Measurements from ENCODE around the gene CLCN4.

CLCN4 gene

DNA sequence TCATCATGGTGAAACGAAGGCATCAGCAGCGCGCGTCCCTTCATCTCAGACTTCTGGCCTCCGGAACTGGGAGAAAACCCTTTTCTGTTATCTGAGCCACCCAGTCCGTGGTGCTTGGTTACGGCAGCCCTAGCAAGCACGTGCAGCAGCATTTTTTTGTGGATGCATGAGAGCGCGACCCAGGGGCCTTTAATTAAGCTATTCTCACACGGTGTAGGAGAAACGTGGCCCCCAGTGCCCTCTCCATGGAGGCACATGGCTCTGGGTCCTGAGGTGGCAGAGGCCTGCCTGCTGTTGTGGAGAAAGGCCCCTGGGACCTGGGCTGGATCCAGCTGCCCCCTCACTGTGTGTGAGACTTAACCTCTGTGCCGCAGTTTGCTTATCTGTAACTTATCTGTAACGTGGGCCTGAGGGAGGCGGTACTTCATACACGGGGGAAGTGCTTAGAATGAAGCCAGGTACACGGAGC, 9.5 kb downstream of the CLCN4 start (continued):
- TF ChIP-seq, protein P1, sequence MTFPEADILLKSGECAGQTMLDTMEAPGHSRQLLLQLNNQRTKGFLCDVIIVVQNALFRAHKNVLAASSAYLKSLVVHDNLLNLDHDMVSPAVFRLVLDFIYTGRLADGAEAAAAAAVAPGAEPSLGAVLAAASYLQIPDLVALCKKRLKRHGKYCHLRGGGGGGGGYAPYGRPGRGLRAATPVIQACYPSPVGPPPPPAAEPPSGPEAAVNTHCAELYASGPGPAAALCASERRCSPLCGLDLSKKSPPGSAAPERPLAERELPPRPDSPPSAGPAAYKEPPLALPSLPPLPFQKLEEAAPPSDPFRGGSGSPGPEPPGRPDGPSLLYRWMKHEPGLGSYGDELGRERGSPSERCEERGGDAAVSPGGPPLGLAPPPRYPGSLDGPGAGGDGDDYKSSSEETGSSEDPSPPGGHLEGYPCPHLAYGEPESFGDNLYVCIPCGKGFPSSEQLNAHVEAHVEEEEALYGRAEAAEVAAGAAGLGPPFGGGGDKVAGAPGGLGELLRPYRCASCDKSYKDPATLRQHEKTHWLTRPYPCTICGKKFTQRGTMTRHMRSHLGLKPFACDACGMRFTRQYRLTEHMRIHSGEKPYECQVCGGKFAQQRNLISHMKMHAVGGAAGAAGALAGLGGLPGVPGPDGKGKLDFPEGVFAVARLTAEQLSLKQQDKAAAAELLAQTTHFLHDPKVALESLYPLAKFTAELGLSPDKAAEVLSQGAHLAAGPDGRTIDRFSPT (tag by site-specific recombination; IDR thresholded peaks at IDR 0.05): no peak
- TF ChIP-seq, protein P2, sequence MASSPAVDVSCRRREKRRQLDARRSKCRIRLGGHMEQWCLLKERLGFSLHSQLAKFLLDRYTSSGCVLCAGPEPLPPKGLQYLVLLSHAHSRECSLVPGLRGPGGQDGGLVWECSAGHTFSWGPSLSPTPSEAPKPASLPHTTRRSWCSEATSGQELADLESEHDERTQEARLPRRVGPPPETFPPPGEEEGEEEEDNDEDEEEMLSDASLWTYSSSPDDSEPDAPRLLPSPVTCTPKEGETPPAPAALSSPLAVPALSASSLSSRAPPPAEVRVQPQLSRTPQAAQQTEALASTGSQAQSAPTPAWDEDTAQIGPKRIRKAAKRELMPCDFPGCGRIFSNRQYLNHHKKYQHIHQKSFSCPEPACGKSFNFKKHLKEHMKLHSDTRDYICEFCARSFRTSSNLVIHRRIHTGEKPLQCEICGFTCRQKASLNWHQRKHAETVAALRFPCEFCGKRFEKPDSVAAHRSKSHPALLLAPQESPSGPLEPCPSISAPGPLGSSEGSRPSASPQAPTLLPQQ (tag by site-specific recombination; IDR thresholded peaks at IDR 0.05): no peak
- no peak for TF ChIP-seq ZNF585B (tag by site-specific recombination; IDR thresholded peaks at IDR 0.05)
- TF ChIP-seq ZNF174 (tag by site-specific recombination; IDR thresholded peaks at IDR 0.05): no peak
- no peak for TF ChIP-seq ZNF266 (tag by site-specific recombination; IDR thresholded peaks at IDR 0.05; ENCODE audit: low read depth)
- no peak for TF ChIP-seq ZNF555 (tag by site-specific recombination; conservative IDR thresholded peaks at IDR 0.05)
- TF ChIP-seq ZNF175 (tag by site-specific recombination; IDR thresholded peaks at IDR 0.05): no peak

DNA sequence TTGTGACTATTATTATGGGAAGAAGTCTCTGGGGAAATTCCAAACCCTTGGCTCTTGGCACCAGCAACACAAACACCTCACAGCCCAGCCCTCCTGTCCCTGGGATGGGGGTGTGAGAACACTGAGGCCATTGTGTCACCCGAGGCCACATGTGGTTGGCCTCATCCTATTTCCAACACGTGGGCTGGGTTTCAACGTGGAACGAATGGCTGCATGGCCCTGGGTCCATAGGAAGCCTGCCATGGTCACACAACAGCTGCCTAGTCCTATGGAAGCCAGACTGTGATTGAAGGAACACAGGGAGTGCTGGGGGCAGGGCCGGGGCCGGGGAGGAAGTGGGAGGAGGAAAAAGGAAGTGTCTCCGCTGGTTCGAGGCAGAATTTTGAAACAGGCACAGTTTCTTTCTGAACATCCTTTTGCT, 10.0 kb downstream of the CLCN4 start:
- H3K4me1 ChIP-seq (ENCODE audit: control insufficient read depth, insufficient read depth, low read length): no peaks in the 10 kb centered on the region
- POLR2A ChIA-PET: no interaction called here
- CTCF ChIA-PET: interaction anchor here (0.5 kb wide), 1 partner anchor 46 kb away, joined by 4 read pairs; no protein-coding TSS in a partner anchor
- no peak overlapping the region for H3K4me3 ChIP-seq (ENCODE audit: low read depth, low read length)
- H3K9me3 ChIP-seq (ENCODE audit: control insufficient read depth, insufficient read depth, low read depth, low read length): no peaks in the 10 kb centered on the region
- peaks cover 0 to 15% of the 10 kb centered on the region in 2 experiments; a peak in 1 of 3 replicates for H3K36me3 ChIP-seq (ENCODE audit: control insufficient read depth in 2 of 2, insufficient read depth in 1 of 2, low read length in 2 of 2)
- no peak overlapping the region for H3K27ac ChIP-seq (ENCODE audit: extremely low read depth, low read depth, low read length)
- no peak for TF ChIP-seq RBAK (tag by site-specific recombination; IDR thresholded peaks at IDR 0.05)
- TF ChIP-seq GFI1B (tag by site-specific recombination; IDR thresholded peaks at IDR 0.05): no peak
- TF ChIP-seq ZNF175 (tag by site-specific recombination; IDR thresholded peaks at IDR 0.05): no peak
- no peak for TF ChIP-seq ZNF114 (tag by site-specific recombination; IDR thresholded peaks at IDR 0.05)
- TF ChIP-seq ZNF473 (tag by site-specific recombination; IDR thresholded peaks at IDR 0.05): no peak
- TF ChIP-seq ZNF785 (tag by site-specific recombination; IDR thresholded peaks at IDR 0.05): no peak
- TF ChIP-seq ZNF416 (tag by site-specific recombination; IDR thresholded peaks at IDR 0.05): no peak
- TF ChIP-seq ZNF24 (tag by site-specific recombination; IDR thresholded peaks at IDR 0.05): no peak
- no peak for TF ChIP-seq ZNF654 (tag by site-specific recombination; IDR thresholded peaks at IDR 0.05; ENCODE audit: low read depth)
- TF ChIP-seq ZNF664 (tag by site-specific recombination; IDR thresholded peaks at IDR 0.05): no peak
- TF ChIP-seq, protein P3, sequence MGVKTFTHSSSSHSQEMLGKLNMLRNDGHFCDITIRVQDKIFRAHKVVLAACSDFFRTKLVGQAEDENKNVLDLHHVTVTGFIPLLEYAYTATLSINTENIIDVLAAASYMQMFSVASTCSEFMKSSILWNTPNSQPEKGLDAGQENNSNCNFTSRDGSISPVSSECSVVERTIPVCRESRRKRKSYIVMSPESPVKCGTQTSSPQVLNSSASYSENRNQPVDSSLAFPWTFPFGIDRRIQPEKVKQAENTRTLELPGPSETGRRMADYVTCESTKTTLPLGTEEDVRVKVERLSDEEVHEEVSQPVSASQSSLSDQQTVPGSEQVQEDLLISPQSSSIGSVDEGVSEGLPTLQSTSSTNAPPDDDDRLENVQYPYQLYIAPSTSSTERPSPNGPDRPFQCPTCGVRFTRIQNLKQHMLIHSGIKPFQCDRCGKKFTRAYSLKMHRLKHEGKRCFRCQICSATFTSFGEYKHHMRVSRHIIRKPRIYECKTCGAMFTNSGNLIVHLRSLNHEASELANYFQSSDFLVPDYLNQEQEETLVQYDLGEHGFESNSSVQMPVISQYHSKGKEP (tag by site-specific recombination; IDR thresholded peaks at IDR 0.05): no peak
- no peak for TF ChIP-seq ZNF311 (tag by site-specific recombination; IDR thresholded peaks at IDR 0.05; ENCODE audit: borderline replicate concordance)
- TF ChIP-seq ZNF701 (tag by site-specific recombination; IDR thresholded peaks at IDR 0.05): no peak
- no peak for TF ChIP-seq ZNF335 (tag by site-specific recombination; conservative IDR thresholded peaks at IDR 0.05)
- TF ChIP-seq HOXA7 (CRISPR knock-in tag; IDR thresholded peaks at IDR 0.05; ENCODE audit: borderline replicate concordance): no peak
- TF ChIP-seq ZNF629 (tag by site-specific recombination; IDR thresholded peaks at IDR 0.05): no peak
- TF ChIP-seq ZNF16 (tag by site-specific recombination; IDR thresholded peaks at IDR 0.05; ENCODE audit: low read depth): no peak
- TF ChIP-seq ZNF157 (tag by site-specific recombination; IDR thresholded peaks at IDR 0.05): no peak
- TF ChIP-seq ZNF791 (tag by site-specific recombination; IDR thresholded peaks at IDR 0.05): no peak
- no peak for TF ChIP-seq ZNF658 (tag by site-specific recombination; IDR thresholded peaks at IDR 0.05)

All from HEK293 (cell line).